T1000 (cell line): ENCODE data around the gene RAB12.
A peak's percentile ranks its signal among the peaks of the same experiment; 100 is the strongest.
"Not testable (repeated sequence)": the region's sequence is repeated elsewhere in the genome, so short reads cannot be mapped to it uniquely, and the experiment has no call there.

Experiments used
- DNase-seq: peaks from one replicate; lab custom pipeline; 2025; ENCODE audit warnings: mixed read lengths; lab: John Stamatoyannopoulos, UW

The RAB12 gene, protein sequence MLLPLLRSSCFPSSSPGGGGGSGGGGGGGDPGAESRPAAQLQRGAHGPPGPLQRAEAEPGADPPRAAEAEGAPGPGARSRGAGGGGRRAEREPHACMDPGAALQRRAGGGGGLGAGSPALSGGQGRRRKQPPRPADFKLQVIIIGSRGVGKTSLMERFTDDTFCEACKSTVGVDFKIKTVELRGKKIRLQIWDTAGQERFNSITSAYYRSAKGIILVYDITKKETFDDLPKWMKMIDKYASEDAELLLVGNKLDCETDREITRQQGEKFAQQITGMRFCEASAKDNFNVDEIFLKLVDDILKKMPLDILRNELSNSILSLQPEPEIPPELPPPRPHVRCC

GRCh38 chr18:8608795-8609658, at the start of gene RAB12:
Gene RAB12 (plus strand): TSS chr18:8609437. CDS start chr18:8609440, 3 bp downstream.
- DNase-seq, result peak; percentile 70

DNA sequence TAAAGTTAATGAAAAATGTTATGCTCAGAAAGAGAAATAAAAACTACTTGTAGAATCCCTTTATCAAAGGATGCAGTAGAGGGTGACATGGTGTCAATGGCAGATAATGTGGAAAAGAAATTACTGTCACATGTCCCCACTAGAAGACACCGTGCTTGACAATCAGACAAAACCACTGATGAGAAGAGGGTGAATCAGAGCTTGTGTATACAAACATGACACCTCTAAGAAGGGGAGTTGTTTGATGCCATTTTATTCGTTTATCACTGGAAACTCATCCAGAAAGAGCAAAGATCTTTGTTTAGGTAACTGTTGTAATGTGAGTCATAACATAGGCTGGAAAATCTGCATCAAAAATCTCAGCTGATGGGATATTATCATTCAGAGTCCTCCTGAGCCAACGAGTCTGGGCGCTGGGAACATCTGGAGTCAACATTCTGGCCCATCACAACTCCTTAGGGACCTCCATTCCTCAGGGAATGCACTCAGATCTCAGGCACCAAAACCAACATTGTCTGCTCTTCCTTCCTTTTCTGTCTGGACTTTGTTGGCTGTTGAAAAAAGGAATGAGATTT, 49.5 kb upstream of the RAB12 start:
- DNase-seq, result no peak

- DNase-seq, result no peak
Measured at GRCh38 chr18:8561123-8561910, 47.9 kb upstream of the RAB12 start.

DNA sequence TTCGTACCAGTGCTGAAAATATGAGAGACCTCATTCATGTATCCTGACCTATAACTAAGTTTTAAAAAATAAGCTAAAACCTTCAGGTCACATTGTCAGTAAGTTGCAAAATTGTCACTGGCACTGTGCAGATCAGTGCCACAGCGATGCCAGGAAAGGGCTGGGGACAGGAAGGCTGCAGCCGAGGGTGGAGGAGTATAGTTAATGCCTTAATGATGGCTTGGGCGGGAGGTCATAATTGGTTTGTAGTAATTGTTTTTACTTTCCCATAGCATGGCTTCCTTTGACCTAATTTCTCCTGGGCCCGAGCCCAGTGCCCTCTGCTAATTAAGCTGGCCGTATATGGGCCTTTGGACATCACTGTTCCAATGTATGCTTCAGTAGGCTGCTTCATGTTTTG, 47.2 kb upstream of the RAB12 start:
- no peak for DNase-seq

GRCh38 chr18:8562919-8563318, 46.3 kb upstream of the RAB12 start:
- no peak for DNase-seq

DNA sequence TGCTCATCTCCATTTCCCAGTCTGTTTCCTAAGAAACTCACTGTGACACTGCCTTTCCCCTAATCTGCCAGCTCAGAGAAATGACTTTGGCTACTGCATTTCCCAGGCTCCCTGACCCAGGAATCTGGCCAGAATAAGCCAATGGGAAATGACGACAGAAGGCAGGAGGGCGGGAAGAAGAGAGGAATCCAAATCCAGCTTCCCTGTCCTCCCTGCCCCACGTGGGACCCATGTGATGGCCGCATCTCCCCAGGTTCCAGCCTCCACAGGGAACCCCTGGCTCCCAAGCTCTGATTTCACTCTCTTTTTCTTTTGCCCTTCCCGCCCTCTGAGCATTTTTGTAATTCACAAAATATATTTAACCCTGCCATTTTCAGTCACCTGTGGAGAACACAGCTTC, 37.8 kb upstream of the RAB12 start:
- no peak for DNase-seq

- not testable (repeated sequence) for DNase-seq
Measured at GRCh38 chr18:8573766-8574165, 35.5 kb upstream of the RAB12 start.

DNA sequence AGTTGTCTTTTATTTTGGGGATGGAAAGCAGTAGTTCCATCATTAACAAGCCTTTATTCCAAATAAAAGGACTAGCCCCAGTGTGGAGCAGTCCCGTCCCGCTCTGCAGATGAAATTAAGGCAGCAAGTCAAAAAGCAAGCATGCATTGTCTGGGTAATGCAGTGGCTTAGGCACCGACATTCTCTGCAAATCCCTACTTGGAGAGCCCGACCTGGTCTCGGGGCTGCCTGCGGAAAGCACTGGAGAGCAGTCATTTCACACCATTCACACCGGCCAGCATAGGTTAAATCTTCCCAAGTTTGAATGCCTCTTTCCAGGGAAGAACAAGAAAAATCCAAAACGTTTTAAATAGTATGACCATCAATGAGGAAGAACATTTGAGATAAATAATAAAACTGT, 24.4 kb upstream of the RAB12 start:
- no peak for DNase-seq

DNA sequence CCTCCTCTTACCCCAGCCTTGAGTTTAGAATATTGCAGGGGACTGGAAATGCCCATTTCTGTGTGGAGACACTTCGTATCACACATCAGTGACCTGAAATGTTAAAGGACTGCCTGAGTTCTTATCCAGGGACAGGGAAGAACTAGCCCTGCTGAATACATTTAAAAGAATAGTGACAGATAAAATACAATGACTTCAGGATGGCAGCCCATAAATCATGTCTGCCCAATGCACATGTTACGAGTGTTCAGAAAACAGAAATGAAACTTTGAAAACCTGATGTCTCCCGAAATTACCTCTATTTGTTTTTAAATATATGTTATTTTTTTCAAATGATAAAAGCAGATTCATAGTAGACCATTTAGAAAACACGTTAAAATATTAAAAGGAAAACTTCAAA, 22.3 kb upstream of the RAB12 start:
- no peak for DNase-seq

DNA sequence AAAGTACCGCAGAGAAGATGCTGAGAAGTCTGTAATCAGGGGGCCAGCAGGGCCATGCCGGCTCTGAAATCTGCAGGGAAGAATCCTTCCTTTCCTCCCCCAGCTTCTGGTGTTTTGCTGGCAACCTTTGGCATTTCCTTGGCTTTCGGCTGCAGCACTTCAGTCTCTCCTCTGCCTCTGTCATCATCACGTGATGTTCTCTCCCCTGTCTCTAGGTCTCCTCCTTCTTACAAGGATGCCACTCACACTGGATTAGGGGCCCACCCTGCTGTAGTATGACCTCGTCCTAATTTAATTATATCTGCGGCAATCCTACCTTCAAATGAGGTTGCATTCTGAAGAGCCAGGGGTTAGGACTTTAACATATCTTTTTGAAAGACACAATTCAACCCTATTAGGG, 13.8 kb upstream of the RAB12 start:
- DNase-seq, result no peak

GRCh38 chr18:8601277-8602032, 7.8 kb upstream of the RAB12 start:
- DNase-seq, result no peak

GRCh38 chr18:8602040-8602439, 7.2 kb upstream of the RAB12 start:
- DNase-seq, result no peak

DNA sequence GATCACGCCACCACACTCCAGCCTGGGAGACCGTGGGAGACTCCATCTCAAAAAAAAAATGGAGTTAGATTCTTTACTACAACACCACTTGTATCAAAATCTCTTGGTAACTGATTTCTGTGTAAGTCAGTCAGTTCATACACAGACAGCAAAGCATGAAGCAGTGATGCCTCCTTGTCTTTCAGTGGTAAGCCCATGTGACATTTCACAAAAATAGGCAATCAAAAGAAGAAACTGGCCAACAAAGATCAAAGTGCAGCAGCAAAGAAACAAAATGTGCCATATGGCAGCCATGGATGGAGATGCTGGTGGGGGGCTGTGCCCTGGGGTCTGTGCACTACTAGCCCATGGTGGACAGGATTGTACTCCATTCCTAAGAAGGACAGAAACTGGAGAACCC, 6.7 kb upstream of the RAB12 start:
- DNase-seq, result no peak

- no peak for DNase-seq
Measured at GRCh38 chr18:8603663-8604520, 5.3 kb upstream of the RAB12 start.

DNA sequence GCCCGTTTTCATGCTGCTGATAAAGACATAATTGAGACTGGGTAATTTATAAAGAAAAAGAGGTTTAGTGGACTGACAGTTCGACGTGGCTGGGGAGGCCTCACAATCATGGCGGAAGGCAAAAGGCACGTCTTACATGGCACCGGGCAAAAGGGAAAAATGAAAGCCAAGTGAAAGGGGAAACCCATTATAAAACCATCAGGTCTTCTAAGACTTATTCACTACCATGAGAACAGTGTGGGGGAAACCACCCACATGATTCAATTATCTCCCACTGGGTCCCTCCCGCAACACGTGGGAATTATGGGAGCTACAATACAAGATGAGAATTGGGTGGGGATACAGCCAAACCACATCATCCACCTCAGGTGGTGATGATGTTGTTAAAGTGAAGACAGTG, 3.3 kb upstream of the RAB12 start:
- no peak for DNase-seq

DNA sequence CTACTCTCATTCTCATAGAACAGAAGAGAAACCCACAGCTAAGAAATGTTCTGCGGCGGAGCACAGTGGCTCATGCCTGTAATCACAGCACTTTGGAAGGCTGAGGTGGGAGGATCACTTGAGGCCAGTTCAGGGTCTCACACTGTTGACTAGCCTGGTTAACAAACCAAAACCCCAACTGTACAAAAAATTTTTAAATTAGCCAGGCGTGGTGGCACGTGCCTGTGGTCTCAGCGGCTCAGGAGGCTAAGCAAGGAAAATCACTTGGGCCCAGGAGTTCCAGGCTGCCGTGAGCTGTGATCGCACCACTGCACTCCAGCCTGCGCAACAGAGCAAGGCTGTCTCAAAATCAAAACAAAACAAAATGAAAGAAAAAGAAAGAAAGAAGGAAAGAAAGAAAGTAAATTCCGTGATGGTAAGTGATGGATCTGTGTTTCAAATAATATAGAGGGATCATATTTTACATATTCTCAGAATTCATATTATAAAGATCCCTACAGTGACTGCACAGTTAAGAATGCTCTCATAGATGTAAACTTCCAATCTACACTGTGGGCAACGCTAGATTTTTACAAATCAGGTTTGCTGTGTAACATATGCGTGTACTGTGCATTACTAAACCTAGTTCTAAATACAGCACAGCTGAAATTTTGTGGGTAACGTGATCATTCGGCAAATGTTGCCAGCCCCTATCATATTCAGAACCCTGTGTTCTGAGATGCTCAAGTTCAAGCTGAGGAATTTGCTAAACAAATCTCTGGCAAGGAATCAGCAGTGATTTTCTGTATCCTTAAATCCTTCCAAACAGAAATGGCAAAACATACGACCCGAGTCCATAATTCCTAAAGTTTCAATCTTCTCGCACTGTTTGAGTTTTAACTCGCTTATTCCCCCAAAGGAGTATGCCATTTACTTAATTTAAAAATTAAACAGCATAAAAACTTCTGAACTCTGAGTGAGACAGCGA, 1.2 kb upstream of the RAB12 start:
- no peak for DNase-seq

DNA sequence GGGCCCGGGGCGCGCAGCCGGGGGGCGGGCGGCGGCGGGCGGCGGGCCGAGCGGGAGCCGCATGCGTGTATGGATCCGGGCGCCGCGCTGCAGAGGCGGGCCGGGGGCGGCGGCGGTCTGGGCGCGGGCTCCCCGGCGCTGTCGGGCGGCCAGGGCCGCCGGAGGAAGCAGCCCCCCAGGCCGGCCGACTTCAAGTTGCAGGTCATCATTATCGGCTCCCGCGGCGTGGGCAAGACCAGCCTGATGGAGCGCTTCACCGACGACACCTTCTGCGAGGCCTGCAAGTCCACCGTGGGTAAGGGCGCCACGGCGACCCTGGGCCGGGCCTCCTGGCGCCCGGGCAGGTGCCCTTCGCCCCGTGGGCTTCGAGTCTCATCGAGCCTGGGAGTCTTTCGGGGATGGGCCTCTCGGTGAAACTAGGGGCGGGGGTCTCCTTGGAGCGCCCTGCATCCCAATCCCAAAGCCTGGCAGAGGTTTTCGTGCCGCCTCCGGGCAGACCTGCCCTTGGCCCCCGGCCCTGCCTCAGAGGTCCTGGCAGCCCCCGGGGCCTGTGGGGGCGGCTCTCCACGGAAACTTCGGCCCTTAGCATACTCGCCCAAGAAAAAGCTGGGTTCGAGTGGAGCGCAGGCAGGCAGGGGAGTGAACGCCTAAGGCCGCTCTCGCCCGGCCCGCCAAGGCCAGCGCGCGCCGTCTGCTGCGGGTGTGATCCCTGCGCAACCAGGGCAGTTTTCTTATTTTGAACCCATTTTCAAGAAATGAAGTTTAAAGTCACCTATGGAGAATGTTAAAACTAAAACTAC, 622 bp downstream of the RAB12 start:
- no peak for DNase-seq

DNA sequence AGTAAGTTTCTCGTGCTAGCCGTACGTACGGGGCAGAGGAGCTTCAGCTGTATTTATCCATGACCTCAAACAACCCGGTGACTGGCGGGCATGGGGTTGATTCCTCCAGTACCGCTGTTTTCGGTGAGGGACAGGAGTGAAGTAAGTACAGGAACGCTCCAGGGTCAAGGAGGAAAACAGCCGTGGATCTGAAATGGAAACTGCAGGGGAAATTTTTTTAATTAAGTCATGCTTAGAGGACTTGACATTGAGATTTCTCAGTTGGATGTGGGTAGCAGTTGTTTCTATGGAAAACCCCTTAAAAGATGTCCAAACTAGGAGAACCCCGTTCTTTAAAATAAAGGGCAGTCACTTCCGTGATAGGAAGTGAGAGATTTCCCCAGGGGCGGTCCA, 1.2 kb downstream of the RAB12 start:
- no peak for DNase-seq
